Spinal cord (tissue), 10 donors: ENCODE results near the gene ZNF705A. TPM values are rescaled to one million over a fixed set of nuclear protein-coding genes. Genes with fewer than 3 reads are reported as not detected.
"Not testable (repeated sequence)": the region's sequence is repeated elsewhere in the genome, so short reads cannot be mapped to it uniquely, and the experiment has no call there.

Experiments used
- DNase-seq, 6 donors: peaks; one replicate each; pipeline versions ENCODE4 v3.0.0 to v3.0.0-alpha.2; 2013 to 2015; ENCODE audit warnings: low spot score in 6 of 6, low read depth in 4 of 6
- H3K27ac ChIP-seq: one replicate; pipeline ENCODE4 v1.5.1; 2013; ENCODE audit warnings: low read depth, low read length, control low read depth
- H3K27me3 ChIP-seq: one replicate; pipeline ENCODE4 v1.6.1; 2013; ENCODE audit warnings: low read length; ENCODE audit not compliant: control insufficient read depth, insufficient read depth
- H3K36me3 ChIP-seq: one replicate; pipeline ENCODE4 v1.6.1; 2013; ENCODE audit warnings: low read length; ENCODE audit not compliant: control insufficient read depth, insufficient read depth
- H3K4me1 ChIP-seq: one replicate; pipeline ENCODE4 v1.6.1; 2013; ENCODE audit warnings: low read length; ENCODE audit not compliant: control insufficient read depth, insufficient read depth
- H3K4me3 ChIP-seq: one replicate; pipeline ENCODE4 v1.5.1; 2013; ENCODE audit warnings: low read depth, low read length, control low read depth
- H3K9me3 ChIP-seq: one replicate; pipeline ENCODE4 v1.6.1; 2013; ENCODE audit warnings: low read length; ENCODE audit not compliant: control insufficient read depth, insufficient read depth
- WGBS: methylation state at CpG from one replicate; pipeline ENCODE4 v1.1.5; 2013; ENCODE audit warnings: missing lambda C conversion rate; ENCODE audit not compliant: insufficient coverage; 5-methylcytosine and 5-hydroxymethylcytosine counted together
- polyA plus RNA-seq, 2 donors: library from polyadenylated mRNA; unstranded; fragments of 120-200 nt; gene quantifications; one replicate each; pipeline ENCODE4 v1.2.1, GENCODE V29; 2013; ENCODE audit not compliant: insufficient read length in 2 of 2
- total RNA-seq, 2 donors: library from RNA; depleted of rRNA in 1 of 2; stranded (reverse); fragments of 120-200 nt in 1 of 2; fragments of >200 nt in 1 of 2; gene quantifications; one replicate each; pipeline versions ENCODE4 v1.2.3 to v1.2.4, GENCODE V29; 2013 to 2014
- donor health status: healthy.

The ZNF705A gene
- total and polyA plus RNA-seq, 4 donors, result 0.06 TPM; not detected in 3

- Histone ChIP-seq H3K36me3 (no peaks in the 10 kb centered on the region), H3K9me3 (no peaks in the 10 kb centered on the region), H3K4me1 (peaks cover 13% of the 10 kb centered on the region), H3K27ac (no peak overlapping the region), H3K27me3 (no peaks in the 10 kb centered on the region), H3K4me3 (no peak overlapping the region)
- DNase-seq, result no peak
Measured at GRCh38 chr12:8143261-8143660, 13.6 kb upstream of the ZNF705A start.

GRCh38 chr12:8145754-8146441 is 10.9 kb upstream of the ZNF705A start:
- H3K27ac ChIP-seq, result peak overlapping the region; percentile 81
- H3K4me1 ChIP-seq, result peaks cover 13% of the 10 kb centered on the region
- H3K36me3 ChIP-seq, result no peaks in the 10 kb centered on the region
- no peaks in the 10 kb centered on the region for H3K9me3 ChIP-seq
- no peaks in the 10 kb centered on the region for H3K27me3 ChIP-seq
- DNase-seq, result peak; percentile 44 to 87 (median 60)
- 24% methylated on average over 15 of the region's 19 CpGs for WGBS
- H3K4me3 ChIP-seq, result peak overlapping the region; percentile 9

GRCh38 chr12:8146442-8146771 is 10.4 kb upstream of the ZNF705A start:
- WGBS, result 30% methylated on average over 3 of the region's 4 CpGs
- H3K27me3 ChIP-seq, result no peaks in the 10 kb centered on the region
- no peaks in the 10 kb centered on the region for H3K9me3 ChIP-seq
- peak overlapping the region; percentile 9 for H3K4me3 ChIP-seq
- peak overlapping the region; percentile 81 for H3K27ac ChIP-seq
- peaks cover 13% of the 10 kb centered on the region for H3K4me1 ChIP-seq
- no peaks in the 10 kb centered on the region for H3K36me3 ChIP-seq
- no peak for DNase-seq

GRCh38 chr12:8154526-8154925 is 2.3 kb upstream of the ZNF705A start:
- H3K9me3 ChIP-seq, result no peaks in the 10 kb centered on the region
- no peak overlapping the region for H3K27ac ChIP-seq
- no peak overlapping the region for H3K4me3 ChIP-seq
- DNase-seq, result no peak
- H3K27me3 ChIP-seq, result no peaks in the 10 kb centered on the region
- no peaks in the 10 kb centered on the region for H3K4me1 ChIP-seq
- H3K36me3 ChIP-seq, result no peaks in the 10 kb centered on the region

GRCh38 chr12:8156416-8156815 is 399 bp upstream of the ZNF705A start:
- no CpG with 5 or more reads among the region's 2 CpGs for WGBS
- no peak for DNase-seq
- Histone ChIP-seq H3K4me3 (no peak overlapping the region), H3K36me3 (no peaks in the 10 kb centered on the region), H3K9me3 (no peaks in the 10 kb centered on the region), H3K27me3 (no peaks in the 10 kb centered on the region), H3K4me1 (no peaks in the 10 kb centered on the region), H3K27ac (no peak overlapping the region)

- Histone ChIP-seq H3K27me3 (no peaks in the 10 kb centered on the region), H3K9me3 (no peaks in the 10 kb centered on the region), H3K36me3 (no peaks in the 10 kb centered on the region), H3K27ac (no peak overlapping the region), H3K4me1 (no peaks in the 10 kb centered on the region), H3K4me3 (no peak overlapping the region)
- no peak for DNase-seq
Measured at GRCh38 chr12:8157484-8158198, 826 bp downstream of the ZNF705A start.

GRCh38 chr12:8172911-8173310 is 16.1 kb downstream of the ZNF705A start:
- not testable (repeated sequence) for H3K4me1 ChIP-seq, DNase-seq, H3K27ac ChIP-seq, H3K9me3 ChIP-seq, H3K4me3 ChIP-seq, H3K27me3 ChIP-seq, H3K36me3 ChIP-seq
- no CpG with 5 or more reads among the region's 2 CpGs for WGBS

- H3K9me3 ChIP-seq, H3K27me3 ChIP-seq, H3K4me1 ChIP-seq, H3K36me3 ChIP-seq, H3K27ac ChIP-seq: not testable (repeated sequence)
- WGBS, result 0% methylated on average over 26 of the region's 43 CpGs
- peak; percentile 21 to 92 (median 64) for DNase-seq
- peak overlapping the region; percentile 56 for H3K4me3 ChIP-seq
Measured at GRCh38 chr12:8179989-8180585, 23.3 kb downstream of the ZNF705A start.

GRCh38 chr12:8181271-8181670 is 24.5 kb downstream of the ZNF705A start:
- H3K27me3 ChIP-seq, DNase-seq, H3K4me1 ChIP-seq, H3K9me3 ChIP-seq, H3K27ac ChIP-seq, H3K36me3 ChIP-seq: not testable (repeated sequence)
- H3K4me3 ChIP-seq, result peak overlapping the region; percentile 56

- WGBS, result no CpG with 5 or more reads among the region's 7 CpGs
- not testable (repeated sequence) for H3K9me3 ChIP-seq, DNase-seq, H3K36me3 ChIP-seq, H3K27me3 ChIP-seq, H3K4me3 ChIP-seq, H3K4me1 ChIP-seq, H3K27ac ChIP-seq
Measured at GRCh38 chr12:8182923-8183322, 26.1 kb downstream of the ZNF705A start.
